ENCODE results near the gene OCEL1.

DNA sequence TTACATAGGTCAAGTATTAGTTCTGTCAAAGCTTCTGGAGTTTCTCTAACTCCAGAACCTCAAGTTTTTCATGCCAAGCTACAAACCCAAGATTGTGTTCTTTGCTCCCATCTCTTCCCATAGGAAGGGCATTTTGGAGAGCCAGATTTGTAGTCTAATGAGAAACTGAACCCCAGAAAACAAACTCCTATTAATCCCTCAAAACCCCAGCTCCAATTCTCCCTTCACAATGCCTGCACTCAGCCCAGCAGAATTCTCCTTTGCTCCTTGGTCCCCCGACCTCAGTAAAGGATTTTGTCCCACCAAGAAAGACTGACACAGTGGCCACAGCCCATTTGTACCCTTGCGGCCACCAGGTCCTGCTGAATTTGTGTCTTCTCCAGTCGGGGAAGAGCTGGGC lies 30.1 kb downstream of the OCEL1 start:
- no peak for TF ChIP-seq EZH2 (optimal IDR thresholded peaks at IDR 0.05; ENCODE audit: low read depth, low read length)
- TF ChIP-seq, protein P1, sequence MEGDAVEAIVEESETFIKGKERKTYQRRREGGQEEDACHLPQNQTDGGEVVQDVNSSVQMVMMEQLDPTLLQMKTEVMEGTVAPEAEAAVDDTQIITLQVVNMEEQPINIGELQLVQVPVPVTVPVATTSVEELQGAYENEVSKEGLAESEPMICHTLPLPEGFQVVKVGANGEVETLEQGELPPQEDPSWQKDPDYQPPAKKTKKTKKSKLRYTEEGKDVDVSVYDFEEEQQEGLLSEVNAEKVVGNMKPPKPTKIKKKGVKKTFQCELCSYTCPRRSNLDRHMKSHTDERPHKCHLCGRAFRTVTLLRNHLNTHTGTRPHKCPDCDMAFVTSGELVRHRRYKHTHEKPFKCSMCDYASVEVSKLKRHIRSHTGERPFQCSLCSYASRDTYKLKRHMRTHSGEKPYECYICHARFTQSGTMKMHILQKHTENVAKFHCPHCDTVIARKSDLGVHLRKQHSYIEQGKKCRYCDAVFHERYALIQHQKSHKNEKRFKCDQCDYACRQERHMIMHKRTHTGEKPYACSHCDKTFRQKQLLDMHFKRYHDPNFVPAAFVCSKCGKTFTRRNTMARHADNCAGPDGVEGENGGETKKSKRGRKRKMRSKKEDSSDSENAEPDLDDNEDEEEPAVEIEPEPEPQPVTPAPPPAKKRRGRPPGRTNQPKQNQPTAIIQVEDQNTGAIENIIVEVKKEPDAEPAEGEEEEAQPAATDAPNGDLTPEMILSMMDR (IDR thresholded peaks at IDR 0.05; ENCODE audit: low read length) = no peak

Measured in MM.1S (cell line).